ENCODE data around the gene PHGDH. TPM values are rescaled to one million over a fixed set of nuclear protein-coding genes. Genes with fewer than 3 reads are reported as not detected.

The PHGDH gene
- total and polyA plus RNA-seq, 2 of the 13 experiments (the other 11 are each of a cell fraction or from before 2014, with no cell fraction given) = 95.8 to 133 TPM

DNA sequence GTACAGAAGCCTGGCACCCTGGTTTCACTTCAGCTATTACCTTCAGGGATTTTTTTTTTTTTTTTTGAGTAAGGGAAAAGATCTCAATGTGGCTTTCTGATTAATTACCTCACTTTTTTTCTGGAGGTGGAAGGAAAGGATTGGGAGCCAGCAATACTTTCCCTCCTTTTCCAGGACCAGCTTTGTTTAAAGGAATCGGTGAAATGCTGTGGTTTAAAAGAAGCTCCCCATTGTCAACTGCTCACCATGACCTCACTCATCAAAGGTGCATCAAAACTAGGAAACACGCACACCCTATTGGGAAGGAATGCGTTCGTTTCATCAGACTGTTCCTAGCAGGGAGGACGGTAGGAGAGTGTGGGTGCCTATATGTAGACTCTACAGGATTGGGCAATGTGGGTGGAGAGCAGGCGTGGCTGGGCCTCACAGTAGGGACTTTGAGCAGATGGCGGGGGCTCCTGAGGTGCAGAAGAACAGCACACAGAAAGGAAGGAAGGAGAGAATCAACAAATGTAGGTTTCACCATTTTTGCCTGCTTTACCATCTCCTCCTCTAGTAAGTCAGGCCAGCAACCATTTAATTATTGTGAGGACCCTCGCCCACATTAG, 13.0 kb downstream of the PHGDH start (continued):
- TF ChIP-seq, protein P1, sequence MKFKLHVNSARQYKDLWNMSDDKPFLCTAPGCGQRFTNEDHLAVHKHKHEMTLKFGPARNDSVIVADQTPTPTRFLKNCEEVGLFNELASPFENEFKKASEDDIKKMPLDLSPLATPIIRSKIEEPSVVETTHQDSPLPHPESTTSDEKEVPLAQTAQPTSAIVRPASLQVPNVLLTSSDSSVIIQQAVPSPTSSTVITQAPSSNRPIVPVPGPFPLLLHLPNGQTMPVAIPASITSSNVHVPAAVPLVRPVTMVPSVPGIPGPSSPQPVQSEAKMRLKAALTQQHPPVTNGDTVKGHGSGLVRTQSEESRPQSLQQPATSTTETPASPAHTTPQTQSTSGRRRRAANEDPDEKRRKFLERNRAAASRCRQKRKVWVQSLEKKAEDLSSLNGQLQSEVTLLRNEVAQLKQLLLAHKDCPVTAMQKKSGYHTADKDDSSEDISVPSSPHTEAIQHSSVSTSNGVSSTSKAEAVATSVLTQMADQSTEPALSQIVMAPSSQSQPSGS (CRISPR knock-in tag; IDR thresholded peaks at IDR 0.05) = peak; percentile 92
- TF ChIP-seq EHMT2 (IDR thresholded peaks at IDR 0.05; ENCODE audit: borderline replicate concordance, low read depth, low read length) (peak; percentile 76; the same call in 1 of the 2 replicates), ISX (CRISPR knock-in tag; conservative IDR thresholded peaks at IDR 0.05) (no peak), NFRKB (IDR thresholded peaks at IDR 0.05) (no peak), ZNF562 (CRISPR knock-in tag; IDR thresholded peaks at IDR 0.05; ENCODE audit: borderline replicate concordance) (no peak), U2AF1 (optimal IDR thresholded peaks at IDR 0.05; ENCODE audit: low read depth, low read length) (no peak), SRY (CRISPR knock-in tag; IDR thresholded peaks at IDR 0.05) (no peak), NRL (CRISPR knock-in tag; IDR thresholded peaks at IDR 0.05; ENCODE audit: borderline replicate concordance) (no peak), ZFP90 (CRISPR knock-in tag; IDR thresholded peaks at IDR 0.05; ENCODE audit: borderline replicate concordance) (no peak), ZNF747 (CRISPR knock-in tag; IDR thresholded peaks at IDR 0.05; ENCODE audit: borderline replicate concordance) (no peak), HNF4A (CRISPR knock-in tag; IDR thresholded peaks at IDR 0.05) (peak; percentile 97), ARNTL (CRISPR knock-in tag; IDR thresholded peaks at IDR 0.05) (0 out of 2 replicates have a peak, but pooled peaks have one; percentile 16), ZNF432 (CRISPR knock-in tag; IDR thresholded peaks at IDR 0.05; ENCODE audit: borderline replicate concordance) (no peak), BRCA1 (CRISPR knock-in tag; IDR thresholded peaks at IDR 0.05) (no peak), SOX6 (IDR thresholded peaks at IDR 0.05) (no peak), SOX6 (CRISPR knock-in tag; IDR thresholded peaks at IDR 0.05) (peak; percentile 93), PITX1 (CRISPR knock-in tag; IDR thresholded peaks at IDR 0.05) (peak; percentile 82; the same call in 1 of the 2 replicates), ZNF317 (CRISPR knock-in tag; IDR thresholded peaks at IDR 0.05) (peak; percentile 64; the same call in 1 of the 2 replicates), ZNF746 (CRISPR knock-in tag; IDR thresholded peaks at IDR 0.05) (peak; percentile 96), SAFB2 (CRISPR knock-in tag; IDR thresholded peaks at IDR 0.05; ENCODE audit: borderline replicate concordance, low read depth) (no peak)
- TF ChIP-seq, protein P2, sequence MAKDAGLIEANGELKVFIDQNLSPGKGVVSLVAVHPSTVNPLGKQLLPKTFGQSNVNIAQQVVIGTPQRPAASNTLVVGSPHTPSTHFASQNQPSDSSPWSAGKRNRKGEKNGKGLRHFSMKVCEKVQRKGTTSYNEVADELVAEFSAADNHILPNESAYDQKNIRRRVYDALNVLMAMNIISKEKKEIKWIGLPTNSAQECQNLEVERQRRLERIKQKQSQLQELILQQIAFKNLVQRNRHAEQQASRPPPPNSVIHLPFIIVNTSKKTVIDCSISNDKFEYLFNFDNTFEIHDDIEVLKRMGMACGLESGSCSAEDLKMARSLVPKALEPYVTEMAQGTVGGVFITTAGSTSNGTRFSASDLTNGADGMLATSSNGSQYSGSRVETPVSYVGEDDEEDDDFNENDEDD (CRISPR knock-in tag; IDR thresholded peaks at IDR 0.05; ENCODE audit: borderline replicate concordance) = peak; percentile 65; the same call in 1 of the 2 replicates
- TF ChIP-seq, protein P3, sequence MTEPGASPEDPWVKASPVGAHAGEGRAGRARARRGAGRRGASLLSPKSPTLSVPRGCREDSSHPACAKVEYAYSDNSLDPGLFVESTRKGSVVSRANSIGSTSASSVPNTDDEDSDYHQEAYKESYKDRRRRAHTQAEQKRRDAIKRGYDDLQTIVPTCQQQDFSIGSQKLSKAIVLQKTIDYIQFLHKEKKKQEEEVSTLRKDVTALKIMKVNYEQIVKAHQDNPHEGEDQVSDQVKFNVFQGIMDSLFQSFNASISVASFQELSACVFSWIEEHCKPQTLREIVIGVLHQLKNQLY (CRISPR knock-in tag; IDR thresholded peaks at IDR 0.05) = peak; percentile 73; the same call in 1 of the 2 replicates
- TF ChIP-seq, protein P4, sequence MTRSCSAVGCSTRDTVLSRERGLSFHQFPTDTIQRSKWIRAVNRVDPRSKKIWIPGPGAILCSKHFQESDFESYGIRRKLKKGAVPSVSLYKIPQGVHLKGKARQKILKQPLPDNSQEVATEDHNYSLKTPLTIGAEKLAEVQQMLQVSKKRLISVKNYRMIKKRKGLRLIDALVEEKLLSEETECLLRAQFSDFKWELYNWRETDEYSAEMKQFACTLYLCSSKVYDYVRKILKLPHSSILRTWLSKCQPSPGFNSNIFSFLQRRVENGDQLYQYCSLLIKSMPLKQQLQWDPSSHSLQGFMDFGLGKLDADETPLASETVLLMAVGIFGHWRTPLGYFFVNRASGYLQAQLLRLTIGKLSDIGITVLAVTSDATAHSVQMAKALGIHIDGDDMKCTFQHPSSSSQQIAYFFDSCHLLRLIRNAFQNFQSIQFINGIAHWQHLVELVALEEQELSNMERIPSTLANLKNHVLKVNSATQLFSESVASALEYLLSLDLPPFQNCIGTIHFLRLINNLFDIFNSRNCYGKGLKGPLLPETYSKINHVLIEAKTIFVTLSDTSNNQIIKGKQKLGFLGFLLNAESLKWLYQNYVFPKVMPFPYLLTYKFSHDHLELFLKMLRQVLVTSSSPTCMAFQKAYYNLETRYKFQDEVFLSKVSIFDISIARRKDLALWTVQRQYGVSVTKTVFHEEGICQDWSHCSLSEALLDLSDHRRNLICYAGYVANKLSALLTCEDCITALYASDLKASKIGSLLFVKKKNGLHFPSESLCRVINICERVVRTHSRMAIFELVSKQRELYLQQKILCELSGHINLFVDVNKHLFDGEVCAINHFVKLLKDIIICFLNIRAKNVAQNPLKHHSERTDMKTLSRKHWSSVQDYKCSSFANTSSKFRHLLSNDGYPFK (CRISPR knock-in tag; IDR thresholded peaks at IDR 0.05; ENCODE audit: borderline replicate concordance) = 0 out of 2 replicates have a peak, but pooled peaks have one; percentile 35
- TF ChIP-seq, protein P5, sequence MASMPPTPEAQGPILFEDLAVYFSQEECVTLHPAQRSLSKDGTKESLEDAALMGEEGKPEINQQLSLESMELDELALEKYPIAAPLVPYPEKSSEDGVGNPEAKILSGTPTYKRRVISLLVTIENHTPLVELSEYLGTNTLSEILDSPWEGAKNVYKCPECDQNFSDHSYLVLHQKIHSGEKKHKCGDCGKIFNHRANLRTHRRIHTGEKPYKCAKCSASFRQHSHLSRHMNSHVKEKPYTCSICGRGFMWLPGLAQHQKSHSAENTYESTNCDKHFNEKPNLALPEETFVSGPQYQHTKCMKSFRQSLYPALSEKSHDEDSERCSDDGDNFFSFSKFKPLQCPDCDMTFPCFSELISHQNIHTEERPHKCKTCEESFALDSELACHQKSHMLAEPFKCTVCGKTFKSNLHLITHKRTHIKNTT (CRISPR knock-in tag; IDR thresholded peaks at IDR 0.05) = no peak

Data from HepG2 (cell line).